ENCODE results near the gene ATP2C2. TPM values are rescaled to one million over a fixed set of nuclear protein-coding genes. Genes with fewer than 3 reads are reported as not detected.

The ATP2C2 gene
- total and polyA plus RNA-seq, 2 donors (not counting 1 experiment from before 2014, with no cell fraction given) = not detected

DNA sequence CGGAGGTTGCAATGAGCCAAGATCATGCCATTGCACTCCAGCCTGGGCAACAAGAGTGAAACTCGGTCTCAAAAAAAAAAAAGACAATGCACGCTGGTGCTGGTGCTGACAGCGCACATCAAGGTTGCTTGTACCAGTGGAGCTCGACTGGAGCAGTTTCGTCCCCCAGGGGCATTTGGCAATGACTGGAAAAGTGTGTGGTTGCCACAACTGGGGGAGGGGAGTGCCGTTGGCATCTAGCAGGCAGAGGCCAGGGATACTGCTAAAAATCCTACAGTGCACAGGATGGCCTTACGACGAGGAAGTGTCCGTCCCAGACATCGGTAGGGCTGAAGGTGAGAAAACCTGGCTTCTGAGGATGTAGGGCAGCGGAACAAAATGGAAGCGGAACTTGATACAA lies 133.7 kb downstream of the ATP2C2 start:
- Histone ChIP-seq H3K4me3 (replicated peaks in 1 of 4; ENCODE audit: control extremely low read depth in 1 of 4, insufficient read depth in 1 of 4, low read depth in 3 of 4, low read length in 4 of 4) (no peak overlapping the region), H3K4me1 (ENCODE audit: control insufficient read depth, extremely low read depth, insufficient read depth, low read length) (peaks cover 16% of the 10 kb centered on the region), H3K36me3 (ENCODE audit: control insufficient read depth, insufficient read depth, low read length) (peaks cover 13% of the 10 kb centered on the region), H4K20me1 (ENCODE audit: control insufficient read depth, extremely low read depth, insufficient read depth, low read length) (no peaks in the 10 kb centered on the region), H3K79me2 (ENCODE audit: control insufficient read depth, insufficient read depth, low read length) (peaks cover 29% of the 10 kb centered on the region), H3K9me3 (ENCODE audit: control insufficient read depth, insufficient read depth, low read depth, low read length) (no peaks in the 10 kb centered on the region), H3K9ac (ENCODE audit: insufficient read depth, low read length) (no peak overlapping the region), H2AFZ (ENCODE audit: low read length) (no peak overlapping the region), H3K27ac (ENCODE audit: insufficient read depth, low read length) (no peak overlapping the region), H3K27me3 (ENCODE audit: control insufficient read depth, insufficient read depth, low read length) (no peaks in the 10 kb centered on the region), H3K4me2 (ENCODE audit: extremely low read depth, insufficient read depth, low read length) (no peak overlapping the region)
- DNase-seq (ENCODE audit: low read depth in 2 of 2) = no peak
- no peak for TF ChIP-seq EZH2 (IDR thresholded peaks at IDR 0.05; ENCODE audit: low read length, missing control alignments)
- TF ChIP-seq, protein P1, sequence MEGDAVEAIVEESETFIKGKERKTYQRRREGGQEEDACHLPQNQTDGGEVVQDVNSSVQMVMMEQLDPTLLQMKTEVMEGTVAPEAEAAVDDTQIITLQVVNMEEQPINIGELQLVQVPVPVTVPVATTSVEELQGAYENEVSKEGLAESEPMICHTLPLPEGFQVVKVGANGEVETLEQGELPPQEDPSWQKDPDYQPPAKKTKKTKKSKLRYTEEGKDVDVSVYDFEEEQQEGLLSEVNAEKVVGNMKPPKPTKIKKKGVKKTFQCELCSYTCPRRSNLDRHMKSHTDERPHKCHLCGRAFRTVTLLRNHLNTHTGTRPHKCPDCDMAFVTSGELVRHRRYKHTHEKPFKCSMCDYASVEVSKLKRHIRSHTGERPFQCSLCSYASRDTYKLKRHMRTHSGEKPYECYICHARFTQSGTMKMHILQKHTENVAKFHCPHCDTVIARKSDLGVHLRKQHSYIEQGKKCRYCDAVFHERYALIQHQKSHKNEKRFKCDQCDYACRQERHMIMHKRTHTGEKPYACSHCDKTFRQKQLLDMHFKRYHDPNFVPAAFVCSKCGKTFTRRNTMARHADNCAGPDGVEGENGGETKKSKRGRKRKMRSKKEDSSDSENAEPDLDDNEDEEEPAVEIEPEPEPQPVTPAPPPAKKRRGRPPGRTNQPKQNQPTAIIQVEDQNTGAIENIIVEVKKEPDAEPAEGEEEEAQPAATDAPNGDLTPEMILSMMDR (conservative IDR thresholded peaks at IDR 0.05 in 1 of 2, IDR thresholded peaks at IDR 0.05 in 1 of 2; ENCODE audit: low read depth in 1 of 2, low read length in 2 of 2) = no peak

DNA sequence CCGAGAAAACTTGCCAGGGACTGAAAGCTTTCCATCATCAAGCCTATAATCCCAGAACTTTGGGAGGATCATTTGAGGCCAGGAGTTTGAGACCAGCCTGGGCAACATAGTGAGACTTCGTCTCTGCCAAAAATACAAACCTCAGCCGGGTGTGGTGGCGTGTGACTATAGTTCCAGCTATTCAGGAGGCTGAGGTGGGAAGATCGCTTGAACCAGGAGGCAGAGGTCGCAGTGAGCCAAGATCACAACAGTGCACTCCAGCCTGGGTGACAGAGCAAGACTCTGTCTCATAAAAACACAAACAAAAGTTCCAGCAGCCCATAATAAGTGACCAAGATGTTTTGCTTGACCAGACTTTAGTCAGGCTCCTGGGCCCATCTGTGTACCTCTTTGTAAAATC lies 134.2 kb downstream of the ATP2C2 start:
- no peak overlapping the region for H3K9ac ChIP-seq (ENCODE audit: insufficient read depth, low read length)

DNA sequence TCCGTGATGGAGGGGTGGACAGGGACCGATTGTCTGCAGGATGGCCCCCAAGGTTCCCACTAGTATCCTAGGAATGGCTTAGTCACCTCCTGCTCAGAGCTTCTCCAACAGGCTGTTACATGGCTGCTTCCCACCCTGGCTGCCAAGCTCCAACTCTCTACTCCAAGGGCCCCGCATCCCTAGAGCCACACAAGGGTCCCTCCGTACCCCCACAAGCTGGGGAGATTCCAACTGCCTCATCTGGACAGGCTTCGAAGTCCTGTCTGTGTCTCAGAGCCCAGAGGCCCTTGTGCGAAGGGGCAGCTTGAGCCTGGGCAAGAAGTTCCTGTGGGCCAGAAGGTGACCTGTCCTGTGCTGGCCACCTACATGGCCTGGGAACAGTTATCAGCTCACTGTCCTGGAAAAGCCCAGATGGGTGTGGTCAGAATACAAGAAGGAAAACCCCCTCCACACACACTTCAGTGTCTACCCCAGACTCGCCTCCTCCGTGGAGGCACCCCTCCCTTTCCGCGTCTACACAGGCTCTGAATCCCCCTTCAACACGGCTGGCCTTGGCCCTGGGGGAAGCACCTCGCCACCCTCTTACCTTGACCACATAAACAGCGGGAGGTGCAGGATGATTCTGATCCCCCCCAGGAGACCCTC lies 135.5 kb downstream of the ATP2C2 start:
- no peaks in the 10 kb centered on the region for H3K9me3 ChIP-seq (ENCODE audit: control insufficient read depth, insufficient read depth, low read depth, low read length)
- H3K36me3 ChIP-seq (ENCODE audit: control insufficient read depth, insufficient read depth, low read length) = peaks cover 6% of the 10 kb centered on the region
- H3K4me1 ChIP-seq (ENCODE audit: control insufficient read depth, extremely low read depth, insufficient read depth, low read length) = peaks cover 16% of the 10 kb centered on the region
- H3K4me3 ChIP-seq (replicated peaks in 1 of 4; ENCODE audit: control extremely low read depth in 1 of 4, insufficient read depth in 1 of 4, low read depth in 3 of 4, low read length in 4 of 4) = peak overlapping the region; percentile 70 to 94 (median 90)
- H3K9ac ChIP-seq (ENCODE audit: insufficient read depth, low read length) = peak overlapping the region; percentile 90
- H3K4me2 ChIP-seq (ENCODE audit: extremely low read depth, insufficient read depth, low read length) = peak overlapping the region; percentile 99
- H2AFZ ChIP-seq (ENCODE audit: low read length) = peak overlapping the region; percentile 70
- no peaks in the 10 kb centered on the region for H3K27me3 ChIP-seq (ENCODE audit: control insufficient read depth, insufficient read depth, low read length)
- peak overlapping the region; percentile 88 for H3K27ac ChIP-seq (ENCODE audit: insufficient read depth, low read length)
- peaks cover 28% of the 10 kb centered on the region for H3K79me2 ChIP-seq (ENCODE audit: control insufficient read depth, insufficient read depth, low read length)
- no peaks in the 10 kb centered on the region for H4K20me1 ChIP-seq (ENCODE audit: control insufficient read depth, extremely low read depth, insufficient read depth, low read length)
- TF ChIP-seq EZH2 (IDR thresholded peaks at IDR 0.05; ENCODE audit: low read length, missing control alignments) = no peak
- TF ChIP-seq, protein P1 (conservative IDR thresholded peaks at IDR 0.05 in 1 of 2, IDR thresholded peaks at IDR 0.05 in 1 of 2; ENCODE audit: low read depth in 1 of 2, low read length in 2 of 2) = no peak
- peak in 1 of 2 donors; percentile 56 for DNase-seq (ENCODE audit: low read depth in 2 of 2)

More for the DNA sequence above, 134.2 kb downstream of the ATP2C2 start:
- H3K4me2 ChIP-seq (ENCODE audit: extremely low read depth, insufficient read depth, low read length) = no peak overlapping the region
- no peak overlapping the region for H3K4me3 ChIP-seq (replicated peaks in 1 of 4; ENCODE audit: control extremely low read depth in 1 of 4, insufficient read depth in 1 of 4, low read depth in 3 of 4, low read length in 4 of 4)
- H4K20me1 ChIP-seq (ENCODE audit: control insufficient read depth, extremely low read depth, insufficient read depth, low read length) = no peaks in the 10 kb centered on the region
- no peaks in the 10 kb centered on the region for H3K9me3 ChIP-seq (ENCODE audit: control insufficient read depth, insufficient read depth, low read depth, low read length)
- peaks cover 29% of the 10 kb centered on the region for H3K79me2 ChIP-seq (ENCODE audit: control insufficient read depth, insufficient read depth, low read length)
- H2AFZ ChIP-seq (ENCODE audit: low read length) = no peak overlapping the region
- H3K36me3 ChIP-seq (ENCODE audit: control insufficient read depth, insufficient read depth, low read length) = peaks cover 8% of the 10 kb centered on the region
- TF ChIP-seq, protein P1 (conservative IDR thresholded peaks at IDR 0.05 in 1 of 2, IDR thresholded peaks at IDR 0.05 in 1 of 2; ENCODE audit: low read depth in 1 of 2, low read length in 2 of 2) = no peak
- no peak for TF ChIP-seq EZH2 (IDR thresholded peaks at IDR 0.05; ENCODE audit: low read length, missing control alignments)
- H3K4me1 ChIP-seq (ENCODE audit: control insufficient read depth, extremely low read depth, insufficient read depth, low read length) = peaks cover 16% of the 10 kb centered on the region
- H3K27ac ChIP-seq (ENCODE audit: insufficient read depth, low read length) = no peak overlapping the region
- DNase-seq (ENCODE audit: low read depth in 2 of 2) = peak in 1 of 2 donors; percentile 38
- H3K27me3 ChIP-seq (ENCODE audit: control insufficient read depth, insufficient read depth, low read length) = no peaks in the 10 kb centered on the region

Measured in fibroblast of lung (primary cell).